Tibial artery (tissue), 4 donors: Measurements from ENCODE around the gene PDE6D.
A peak's percentile ranks its signal among the peaks of the same experiment; 100 is the strongest.

Source experiments
- DNase-seq, 2 donors: peaks; one replicate each; pipeline ENCODE4 v3.0.0-alpha.2; 2019
- H3K27ac ChIP-seq, 2 donors: fragments of 200-600 bp; sonication (generic) in 1 of 2; 1 replicate in 1 of 2; 2 replicates in 1 of 2; pipeline ENCODE4 v1.5.1; 2018 to 2019; ENCODE audit warnings: mild to moderate bottlenecking in 1 of 2
- H3K27me3 ChIP-seq, 2 donors: fragments of 200-600 bp; sonication (generic) in 1 of 2; one replicate each; pipeline versions ENCODE4 v1.5.1 to v1.6.0; 2016 to 2019
- H3K36me3 ChIP-seq, 3 donors: fragments of 200-600 bp; sonication (generic) in 2 of 3; one replicate each; pipeline ENCODE4 v1.5.1; 2016 to 2019; ENCODE audit warnings: mild to moderate bottlenecking in 2 of 3
- H3K4me1 ChIP-seq, 4 donors: fragments of 200-600 bp; sonication (generic) in 2 of 4; 1 replicate in 3 of 4; 2 replicates in 1 of 4; pipeline ENCODE4 v1.5.1; 2016 to 2019
- H3K4me3 ChIP-seq, 2 donors: fragments of 200-600 bp; sonication (generic) in 1 of 2; 1 replicate in 1 of 2; 2 replicates in 1 of 2; pipeline ENCODE4 v1.5.1; 2018 to 2019; ENCODE audit warnings: mild to moderate bottlenecking in 2 of 2
- H3K9me3 ChIP-seq, 3 donors: fragments of 200-600 bp; sonication (generic) in 1 of 3; one replicate each; pipeline ENCODE4 v1.5.1; 2016 to 2019
- CTCF ChIP-seq, 2 experiments: fragments of 200-600 bp in 1 of 2; fragments of 450-650 bp in 1 of 2; IDR thresholded peaks; one replicate each; pipeline ENCODE4 v1.5.1; 2017 to 2019; ENCODE audit warnings: antibody characterized with exemption in 2 of 2, mild to moderate bottlenecking in 1 of 2, moderate library complexity in 1 of 2
- intact Hi-C: fragments of 100-400 bp; cut with DNase I; formaldehyde crosslinking; loops from one replicate; pipeline ENCODE4 v1.15.0; 2023; ENCODE audit warnings: low total_unique reads

The PDE6D gene

GRCh38 chr2:231785413-231785812 is 4.3 kb upstream of the PDE6D start:
- Histone ChIP-seq H3K4me1 (peaks cover 0 to 60% (median 39%) of the 10 kb centered on the region in 4 donors), H3K9me3 (no peaks in the 10 kb centered on the region), H3K27ac (no peak overlapping the region), H3K4me3 (no peak overlapping the region), H3K36me3 (peaks cover 0 to 21% (median 12%) of the 10 kb centered on the region in 3 donors), H3K27me3 (no peaks in the 10 kb centered on the region)
- no peak for DNase-seq
- no peak for TF ChIP-seq CTCF (IDR thresholded peaks at IDR 0.05)
- intact Hi-C loops: loop anchor here (10.0 kb wide), 1 partner anchor 101 kb away; no protein-coding TSS in a partner anchor

- TF ChIP-seq CTCF (IDR thresholded peaks at IDR 0.05): no peak
- intact Hi-C loops: loop anchor here (10.0 kb wide), 1 partner anchor 97 kb away; no protein-coding TSS in a partner anchor
- H3K36me3 ChIP-seq: no peaks in the 10 kb centered on the region
- no peaks in the 10 kb centered on the region for H3K27me3 ChIP-seq
- peak overlapping the region; percentile 85 to 90 for H3K27ac ChIP-seq
- H3K9me3 ChIP-seq: no peaks in the 10 kb centered on the region
- peak in 1 of 2 donors; percentile 32 for DNase-seq
- H3K4me3 ChIP-seq: peak overlapping the region; percentile 90 to 95
- H3K4me1 ChIP-seq: peaks cover 0 to 55% (median 41%) of the 10 kb centered on the region in 4 donors
Measured at GRCh38 chr2:231781798-231782726, 980 bp upstream of the PDE6D start.

- no peak for DNase-seq
- H3K27me3 ChIP-seq: no peaks in the 10 kb centered on the region
- no peak for TF ChIP-seq CTCF (IDR thresholded peaks at IDR 0.05)
- peaks cover 0 to 42% (median 30%) of the 10 kb centered on the region in 4 donors for H3K4me1 ChIP-seq
- peak overlapping the region; percentile 85 to 90 for H3K27ac ChIP-seq
- H3K9me3 ChIP-seq: no peaks in the 10 kb centered on the region
- H3K4me3 ChIP-seq: peak overlapping the region; percentile 90 to 95
- H3K36me3 ChIP-seq: no peaks in the 10 kb centered on the region
- intact Hi-C loops: loop anchor here (10.0 kb wide), 1 partner anchor 96 kb away; no protein-coding TSS in a partner anchor
Measured at GRCh38 chr2:231780123-231780908, 766 bp downstream of the PDE6D start.

- Histone ChIP-seq H3K9me3 (no peaks in the 10 kb centered on the region), H3K4me3 (no peak overlapping the region), H3K4me1 (no peaks in the 10 kb centered on the region), H3K27ac (no peak overlapping the region), H3K36me3 (no peaks in the 10 kb centered on the region), H3K27me3 (no peaks in the 10 kb centered on the region)
- no peak for TF ChIP-seq CTCF (IDR thresholded peaks at IDR 0.05)
- no peak for DNase-seq
- intact Hi-C loops: no loop called here
Measured at GRCh38 chr2:231769170-231770136, 11.6 kb downstream of the PDE6D start.

GRCh38 chr2:231765496-231765929 is 15.6 kb downstream of the PDE6D start:
- Histone ChIP-seq H3K9me3 (no peaks in the 10 kb centered on the region), H3K27ac (no peak overlapping the region), H3K4me1 (no peaks in the 10 kb centered on the region), H3K4me3 (no peak overlapping the region), H3K27me3 (no peaks in the 10 kb centered on the region), H3K36me3 (no peaks in the 10 kb centered on the region)
- intact Hi-C loops: no loop called here
- no peak for TF ChIP-seq CTCF (IDR thresholded peaks at IDR 0.05)
- no peak for DNase-seq
